Chondrocyte (in vitro differentiated cells): ENCODE measurements around the gene GAS2L1. TPM values are rescaled to one million over a fixed set of nuclear protein-coding genes. Genes with fewer than 3 reads are reported as not detected.

Experiments used
- DNase-seq: peaks from one replicate; pipeline ENCODE4 v3.0.0; 2021; ENCODE audit warnings: mixed read lengths, low spot score
- H3K27ac Mint-ChIP-seq: one replicate; pipeline ENCODE4 v1.8.0; 2021; ENCODE audit warnings: mild to moderate bottlenecking, moderate library complexity, mixed read lengths; ENCODE audit not compliant: unreplicated experiment
- H3K27me3 Mint-ChIP-seq: 2 replicates; pipeline ENCODE4 v1.8.0; 2021; ENCODE audit warnings: low read depth, mixed read lengths
- H3K36me3 Mint-ChIP-seq: 2 replicates; pipeline ENCODE4 v1.8.0; 2021; ENCODE audit warnings: low read depth, mixed read lengths
- H3K4me1 Mint-ChIP-seq: 2 replicates; pipeline ENCODE4 v1.8.0; 2021; ENCODE audit warnings: low read depth, mild to moderate bottlenecking, mixed read lengths
- H3K4me3 Mint-ChIP-seq: one replicate; pipeline ENCODE4 v1.8.0; 2021; ENCODE audit warnings: mild to moderate bottlenecking, moderate library complexity, mixed read lengths; ENCODE audit not compliant: unreplicated experiment
- H3K9me3 Mint-ChIP-seq: 2 replicates; pipeline ENCODE4 v1.8.0; 2021; ENCODE audit warnings: low read depth, mixed read lengths
- CTCF ChIP-seq: fragments of 200-600 bp; sonication (generic); IDR thresholded peaks from 2 replicates; pipeline ENCODE4 v1.5.0; 2021; ENCODE audit warnings: antibody characterized with exemption, mild to moderate bottlenecking, moderate library complexity
- total RNA-seq: library from RNA; stranded (reverse); gene quantifications from 3 replicates; pipeline ENCODE4 v1.2.1, GENCODE V29; 2021

Gene GAS2L1
- total RNA-seq, 1 donor from 2014 or later, result 34.5 TPM

- Mint-ChIP-seq H3K4me3 (no peak overlapping the region), H3K27ac (peak overlapping the region; percentile 94), H3K36me3 (peaks cover 13% of the 10 kb centered on the region), H3K27me3 (peaks cover 13% of the 10 kb centered on the region), H3K4me1 (peaks cover 48% of the 10 kb centered on the region), H3K9me3 (no peaks in the 10 kb centered on the region)
- TF ChIP-seq CTCF, result no peak
- DNase-seq, result peak; percentile 99
Observed at GRCh38 chr22:29310863-29311339, 4.5 kb downstream of the GAS2L1 start.

GRCh38 chr22:29311464-29312217, 5.2 kb downstream of the GAS2L1 start:
- peak; percentile 94 for DNase-seq
- H3K27ac Mint-ChIP-seq, result peak overlapping the region; percentile 94

GRCh38 chr22:29312218-29313125, 6.0 kb downstream of the GAS2L1 start:
- DNase-seq, result peak; percentile 33
- no peak for TF ChIP-seq CTCF
- Mint-ChIP-seq H3K36me3 (peaks cover 13% of the 10 kb centered on the region), H3K4me3 (no peak overlapping the region), H3K27ac (peak overlapping the region; percentile 78), H3K4me1 (peaks cover 45% of the 10 kb centered on the region), H3K27me3 (peaks cover 14% of the 10 kb centered on the region), H3K9me3 (no peaks in the 10 kb centered on the region)

More at GRCh38 chr22:29311464-29312217, 5.2 kb downstream of the GAS2L1 start:
- Mint-ChIP-seq H3K36me3 (peaks cover 13% of the 10 kb centered on the region), H3K27me3 (peaks cover 14% of the 10 kb centered on the region), H3K9me3 (no peaks in the 10 kb centered on the region), H3K4me1 (peaks cover 47% of the 10 kb centered on the region), H3K4me3 (no peak overlapping the region)
- no peak for TF ChIP-seq CTCF

- TF ChIP-seq CTCF, result peak; percentile 71
- Mint-ChIP-seq H3K27me3 (peaks cover 14% of the 10 kb centered on the region), H3K9me3 (no peaks in the 10 kb centered on the region), H3K27ac (no peak overlapping the region), H3K4me1 (peaks cover 40% of the 10 kb centered on the region), H3K4me3 (no peak overlapping the region), H3K36me3 (peaks cover 13% of the 10 kb centered on the region)
- no peak for DNase-seq
Observed at GRCh38 chr22:29313126-29313575, 6.7 kb downstream of the GAS2L1 start.
